Activated B cell treated with CpG ODN at 0.5 μM for 24 hours (primary cell): ENCODE data around the gene NBAS. TPM values are rescaled to one million over a fixed set of nuclear protein-coding genes. Genes with fewer than 3 reads are reported as not detected.

Source experiments
- ATAC-seq: fragments of 200-7000 bp; cut with Tn5 transposase; one replicate; pipeline ENCODE4 v1.10.0; 2021; ENCODE audit warnings: low read depth, mild to moderate bottlenecking, moderate library complexity
- CTCF ChIA-PET: fragments of 350-600 bp; sonication (Branson Sonifier 250); formaldehyde crosslinking; loops from one replicate; lab custom pipeline; 2021; ENCODE audit warnings: antibody characterized with exemption; lab: Charles Lee
- POLR2A ChIA-PET: fragments of 350-600 bp; sonication (Branson Sonifier 250); formaldehyde crosslinking; loops from one replicate; lab custom pipeline; 2021; ENCODE audit warnings: antibody characterized with exemption; lab: Charles Lee
- DNase-seq: peaks from one replicate; pipeline ENCODE4 v3.0.0; 2022
- H3K27ac Mint-ChIP-seq: one replicate; pipeline ENCODE4 v1.8.0; 2020; ENCODE audit warnings: mixed read lengths
- H3K27me3 Mint-ChIP-seq: one replicate; pipeline ENCODE4 v1.8.0; 2021; ENCODE audit warnings: mixed read lengths
- H3K36me3 Mint-ChIP-seq: one replicate; pipeline ENCODE4 v1.8.0; 2021; ENCODE audit warnings: low read depth, mixed read lengths
- H3K4me1 Mint-ChIP-seq: one replicate; pipeline ENCODE4 v1.8.0; 2021; ENCODE audit warnings: mixed read lengths
- H3K4me3 Mint-ChIP-seq: one replicate; pipeline ENCODE4 v1.8.0; 2020; ENCODE audit warnings: mild to moderate bottlenecking, mixed read lengths
- H3K9me3 Mint-ChIP-seq: one replicate; pipeline ENCODE4 v1.8.0; 2020; ENCODE audit warnings: mixed read lengths
- CTCF ChIP-seq: fragments of 200-600 bp; IDR thresholded peaks from one replicate; pipeline ENCODE4 v1.8.0; 2022; ENCODE audit warnings: antibody characterized with exemption, mild to moderate bottlenecking
- intact Hi-C: fragments of 100-400 bp; cut with micrococcal nuclease; formaldehyde crosslinking; loops from one replicate; pipeline ENCODE4 v1.15.1; 2024
- total RNA-seq: library from RNA; stranded (reverse); gene quantifications from 2 replicates; pipeline ENCODE4 v1.2.3, GENCODE V29; 2022

Gene NBAS
- total RNA-seq, 1 donor from 2014 or later = 40.1 TPM

- CTCF ChIA-PET = no interaction called here
Observed at GRCh38 chr2:15346624-15347023, 214.5 kb downstream of the NBAS start.

GRCh38 chr2:15337996-15338666, 223.0 kb downstream of the NBAS start:
- no peak for TF ChIP-seq CTCF
- no peak overlapping the region for H3K4me3 Mint-ChIP-seq
- no peak overlapping the region for H3K27ac Mint-ChIP-seq
- ATAC-seq (no peak), DNase-seq (no peak)
- ChIA-PET POLR2A (no interaction called here), CTCF (no interaction called here)
- no peaks in the 10 kb centered on the region for H3K27me3 Mint-ChIP-seq
- H3K9me3 Mint-ChIP-seq = peaks cover 2% of the 10 kb centered on the region
- peaks cover 39% of the 10 kb centered on the region for H3K36me3 Mint-ChIP-seq
- intact Hi-C loops = no loop called here
- no peaks in the 10 kb centered on the region for H3K4me1 Mint-ChIP-seq

More at GRCh38 chr2:15346624-15347023, 214.5 kb downstream of the NBAS start:
- Mint-ChIP-seq H3K9me3 (peaks cover 7% of the 10 kb centered on the region), H3K4me1 (no peaks in the 10 kb centered on the region), H3K27ac (no peak overlapping the region), H3K4me3 (no peak overlapping the region), H3K36me3 (peaks cover 62% of the 10 kb centered on the region), H3K27me3 (no peaks in the 10 kb centered on the region)
- POLR2A ChIA-PET = no interaction called here
- intact Hi-C loops = no loop called here
- DNase-seq (no peak), ATAC-seq (no peak)
- no peak for TF ChIP-seq CTCF

- ChIA-PET POLR2A (no interaction called here), CTCF (no interaction called here)
- Mint-ChIP-seq H3K27ac (no peak overlapping the region), H3K4me3 (no peak overlapping the region), H3K4me1 (no peaks in the 10 kb centered on the region), H3K27me3 (no peaks in the 10 kb centered on the region), H3K36me3 (peaks cover 26% of the 10 kb centered on the region), H3K9me3 (no peaks in the 10 kb centered on the region)
- intact Hi-C loops = no loop called here
- ATAC-seq (no peak), DNase-seq (no peak)
- no peak for TF ChIP-seq CTCF
Observed at GRCh38 chr2:15334644-15335326, 226.3 kb downstream of the NBAS start.

- H3K27ac Mint-ChIP-seq = no peak overlapping the region
- peaks cover 24% of the 10 kb centered on the region for H3K36me3 Mint-ChIP-seq
- ATAC-seq = no peak
- POLR2A ChIA-PET = no interaction called here
- no peaks in the 10 kb centered on the region for H3K9me3 Mint-ChIP-seq
- H3K4me1 Mint-ChIP-seq = no peaks in the 10 kb centered on the region
- TF ChIP-seq CTCF = no peak
- no peak for DNase-seq
- no peak overlapping the region for H3K4me3 Mint-ChIP-seq
- H3K27me3 Mint-ChIP-seq = no peaks in the 10 kb centered on the region
- CTCF ChIA-PET = no interaction called here
- intact Hi-C loops = no loop called here
Observed at GRCh38 chr2:15331787-15332186, 229.3 kb downstream of the NBAS start.

DNA sequence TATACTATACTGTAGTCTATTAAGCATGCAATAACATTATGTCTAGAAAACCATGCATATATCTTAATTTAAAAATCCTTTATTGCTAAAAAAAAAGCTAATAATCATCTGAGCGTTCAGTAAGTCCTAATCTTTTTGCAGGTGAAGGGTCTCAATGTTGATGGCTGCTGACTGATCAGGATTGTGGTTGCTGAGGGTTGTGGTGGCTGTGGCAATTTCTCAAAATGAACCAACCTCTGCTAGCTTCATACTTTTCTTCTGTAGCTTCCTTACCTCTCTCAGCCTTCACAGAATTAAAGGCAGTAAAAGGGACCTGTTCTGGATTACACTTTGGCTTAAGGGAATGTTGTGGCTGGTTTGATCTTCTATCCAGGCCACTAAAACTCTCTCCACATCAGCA, 235.8 kb downstream of the NBAS start:
- no peak overlapping the region for H3K4me3 Mint-ChIP-seq
- H3K4me1 Mint-ChIP-seq = no peaks in the 10 kb centered on the region
- peaks cover 53% of the 10 kb centered on the region for H3K36me3 Mint-ChIP-seq
- no peak for ATAC-seq
- no peaks in the 10 kb centered on the region for H3K27me3 Mint-ChIP-seq
- ChIA-PET CTCF (no interaction called here), POLR2A (no interaction called here)
- TF ChIP-seq CTCF = no peak
- intact Hi-C loops = no loop called here
- H3K9me3 Mint-ChIP-seq = peaks cover 9% of the 10 kb centered on the region
- no peak overlapping the region for H3K27ac Mint-ChIP-seq
- no peak for DNase-seq
